Kidney epithelial cell (primary cell): ENCODE data around the gene DPP6. TPM values are rescaled to one million over a fixed set of nuclear protein-coding genes. Genes with fewer than 3 reads are reported as not detected.

Experiments used
- DNase-seq: peaks from one replicate; pipeline ENCODE4 v3.0.0-alpha.2; 2010; ENCODE audit warnings: low read depth
- H3K27me3 ChIP-seq: 2 replicates; pipeline ENCODE4 v1.6.0; 2011; ENCODE audit warnings: low read length; ENCODE audit not compliant: control insufficient read depth, insufficient read depth
- H3K36me3 ChIP-seq: 2 replicates; pipeline ENCODE4 v1.5.1; 2011; ENCODE audit warnings: low read length; ENCODE audit not compliant: control insufficient read depth, insufficient read depth
- H3K4me3 ChIP-seq: 2 replicates; pipeline ENCODE4 v1.5.1; 2011; ENCODE audit warnings: low read depth, mild to moderate bottlenecking, control low read depth, low read length
- total RNA-seq: library from RNA; depleted of rRNA; stranded (reverse); fragments of >200 nt; gene quantifications from 2 replicates; pipeline ENCODE4 v1.2.3, GENCODE V29; 2015
- TF ChIP-seq, protein P1 (sequence below): IDR thresholded peaks from 2 replicates; pipeline ENCODE4 v1.5.1; 2011; ENCODE audit warnings: mild to moderate bottlenecking, moderate library complexity, low read length, control low read depth, inconsistent platforms; ENCODE audit not compliant: insufficient read depth, poor library complexity, severe bottlenecking

The DPP6 gene
- total RNA-seq, 1 donor from 2014 or later, result 0.84 TPM

DNA sequence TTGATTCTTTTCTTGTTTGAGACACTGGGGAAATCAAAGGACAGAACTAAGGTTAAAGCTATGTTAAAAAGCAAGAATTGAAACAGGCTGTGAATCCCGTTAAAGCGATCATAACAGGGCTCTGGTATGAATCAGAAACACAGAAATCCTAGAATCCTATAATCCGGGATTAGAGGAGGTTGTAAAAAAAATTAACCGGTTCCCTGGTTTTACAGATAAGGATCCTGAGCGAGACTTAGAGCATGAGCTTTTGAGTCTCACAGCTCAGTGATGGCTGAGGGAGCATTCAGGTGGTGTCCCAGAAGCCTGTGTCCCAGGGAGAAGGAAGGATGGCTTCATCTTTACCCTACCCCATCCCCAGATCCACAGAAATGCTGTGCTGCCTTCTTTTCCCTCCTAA, 489.4 kb downstream of the DPP6 start:
- H3K4me3 ChIP-seq, result no peak overlapping the region
- DNase-seq, result no peak
- no peaks in the 10 kb centered on the region for H3K36me3 ChIP-seq
- TF ChIP-seq, protein P1, sequence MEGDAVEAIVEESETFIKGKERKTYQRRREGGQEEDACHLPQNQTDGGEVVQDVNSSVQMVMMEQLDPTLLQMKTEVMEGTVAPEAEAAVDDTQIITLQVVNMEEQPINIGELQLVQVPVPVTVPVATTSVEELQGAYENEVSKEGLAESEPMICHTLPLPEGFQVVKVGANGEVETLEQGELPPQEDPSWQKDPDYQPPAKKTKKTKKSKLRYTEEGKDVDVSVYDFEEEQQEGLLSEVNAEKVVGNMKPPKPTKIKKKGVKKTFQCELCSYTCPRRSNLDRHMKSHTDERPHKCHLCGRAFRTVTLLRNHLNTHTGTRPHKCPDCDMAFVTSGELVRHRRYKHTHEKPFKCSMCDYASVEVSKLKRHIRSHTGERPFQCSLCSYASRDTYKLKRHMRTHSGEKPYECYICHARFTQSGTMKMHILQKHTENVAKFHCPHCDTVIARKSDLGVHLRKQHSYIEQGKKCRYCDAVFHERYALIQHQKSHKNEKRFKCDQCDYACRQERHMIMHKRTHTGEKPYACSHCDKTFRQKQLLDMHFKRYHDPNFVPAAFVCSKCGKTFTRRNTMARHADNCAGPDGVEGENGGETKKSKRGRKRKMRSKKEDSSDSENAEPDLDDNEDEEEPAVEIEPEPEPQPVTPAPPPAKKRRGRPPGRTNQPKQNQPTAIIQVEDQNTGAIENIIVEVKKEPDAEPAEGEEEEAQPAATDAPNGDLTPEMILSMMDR, result no peak
- no peaks in the 10 kb centered on the region for H3K27me3 ChIP-seq

DNA sequence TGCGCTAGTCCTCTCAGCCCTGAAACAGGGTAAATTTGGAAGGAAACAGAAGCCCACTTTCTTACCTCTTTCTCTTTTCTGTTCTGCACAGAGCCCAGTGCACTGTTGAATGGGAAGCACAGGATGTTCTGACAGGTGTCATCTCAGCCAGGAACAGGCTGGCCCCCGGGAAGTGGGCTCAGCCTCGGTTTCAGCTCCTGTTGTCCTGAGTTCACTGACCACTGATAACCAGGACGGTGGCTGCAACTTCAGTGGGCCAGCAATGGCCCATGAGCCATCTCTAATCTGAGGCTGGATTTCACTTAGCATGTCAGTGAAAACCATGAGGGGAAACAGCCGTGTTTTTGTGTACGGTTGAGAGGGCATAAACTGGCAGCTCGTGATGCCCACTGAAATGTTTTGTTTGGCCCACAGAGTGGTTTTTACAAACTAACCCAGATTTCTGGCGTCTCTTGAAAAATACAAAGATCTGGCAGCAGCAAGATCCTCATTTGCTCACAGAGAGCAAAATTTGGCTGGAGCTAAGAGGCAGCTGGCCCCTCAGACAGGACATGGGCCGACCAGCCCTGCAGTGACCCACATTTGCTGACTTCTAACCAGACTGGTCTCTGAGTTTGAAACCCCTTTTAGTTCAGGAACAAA, 494.9 kb downstream of the DPP6 start:
- no peaks in the 10 kb centered on the region for H3K36me3 ChIP-seq
- no peak overlapping the region for H3K4me3 ChIP-seq
- TF ChIP-seq, protein P1, result no peak
- H3K27me3 ChIP-seq, result no peaks in the 10 kb centered on the region
- DNase-seq, result no peak

DNA sequence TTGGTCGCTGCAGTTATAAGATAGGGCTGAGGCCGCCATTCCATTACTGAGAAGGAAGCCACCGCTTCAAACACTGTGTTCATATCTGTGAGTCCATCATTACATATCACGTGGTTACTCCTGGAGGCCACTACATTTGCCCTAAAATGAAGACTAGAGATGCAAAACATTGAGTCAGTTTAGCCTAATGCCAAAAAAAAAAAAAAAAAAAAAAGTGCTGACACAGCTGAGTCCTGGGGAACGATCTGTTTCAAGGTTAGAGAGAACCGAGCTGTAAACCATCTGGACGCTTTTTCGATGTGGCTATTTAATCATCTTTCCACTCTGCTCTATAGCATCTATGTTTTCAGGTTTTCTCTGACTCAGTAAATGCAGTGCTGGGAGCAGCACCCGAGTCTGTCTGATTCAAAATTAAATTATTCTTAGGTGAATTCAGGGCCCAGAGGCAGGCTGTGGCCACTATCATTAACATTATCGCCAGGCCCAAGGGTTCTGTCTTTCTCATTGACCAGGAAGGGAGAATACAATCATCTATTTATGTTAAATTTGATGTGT, 501.6 kb downstream of the DPP6 start:
- Histone ChIP-seq H3K27me3 (no peaks in the 10 kb centered on the region), H3K36me3 (no peaks in the 10 kb centered on the region), H3K4me3 (no peak overlapping the region)

DNA sequence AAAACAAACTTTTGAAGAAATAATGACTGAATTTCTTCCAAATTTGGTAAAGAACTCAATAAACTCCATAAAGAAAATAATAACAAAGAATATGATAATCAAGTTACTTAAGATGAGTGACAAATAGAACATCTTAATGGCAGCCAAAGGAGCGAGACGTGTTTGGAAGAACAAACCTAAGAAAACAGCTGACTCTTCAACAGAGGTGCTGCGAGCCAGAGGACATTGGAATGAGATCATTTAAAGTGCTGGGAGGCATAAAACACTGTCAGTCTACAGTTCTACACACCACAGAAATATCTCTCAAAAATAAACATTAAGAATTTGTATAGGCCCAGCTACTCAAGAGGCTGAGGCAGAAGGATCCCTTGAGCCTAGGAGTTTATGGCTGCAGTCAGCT, 507.3 kb downstream of the DPP6 start:
- Histone ChIP-seq H3K27me3 (no peaks in the 10 kb centered on the region), H3K4me3 (no peak overlapping the region), H3K36me3 (no peaks in the 10 kb centered on the region)
- TF ChIP-seq, protein P1, result no peak
- DNase-seq, result no peak

More for the DNA sequence above, 501.6 kb downstream of the DPP6 start:
- TF ChIP-seq, protein P1, result no peak
- DNase-seq, result no peak

DNA sequence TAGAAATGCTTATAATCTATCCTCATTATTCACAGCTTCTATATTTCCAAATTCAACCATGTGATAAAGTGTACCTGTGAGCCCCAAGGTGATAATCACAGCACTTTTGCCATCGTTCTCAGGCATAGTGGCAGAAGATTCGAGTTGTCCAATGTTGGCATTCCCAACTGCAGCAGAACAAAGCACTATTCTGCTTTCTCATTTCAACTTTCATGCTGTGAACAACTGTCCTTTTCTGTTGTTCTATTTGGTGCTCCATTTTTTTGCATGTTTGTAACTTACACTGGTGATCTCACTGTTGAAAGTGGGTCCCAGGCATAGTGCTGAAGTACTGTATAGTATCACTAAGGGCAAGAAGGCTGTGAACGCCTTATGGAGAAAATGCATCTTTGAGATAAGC, 512.5 kb downstream of the DPP6 start:
- H3K27me3 ChIP-seq, result no peaks in the 10 kb centered on the region
- H3K36me3 ChIP-seq, result no peaks in the 10 kb centered on the region
- TF ChIP-seq, protein P1, result no peak
- H3K4me3 ChIP-seq, result no peak overlapping the region
- no peak for DNase-seq

DNA sequence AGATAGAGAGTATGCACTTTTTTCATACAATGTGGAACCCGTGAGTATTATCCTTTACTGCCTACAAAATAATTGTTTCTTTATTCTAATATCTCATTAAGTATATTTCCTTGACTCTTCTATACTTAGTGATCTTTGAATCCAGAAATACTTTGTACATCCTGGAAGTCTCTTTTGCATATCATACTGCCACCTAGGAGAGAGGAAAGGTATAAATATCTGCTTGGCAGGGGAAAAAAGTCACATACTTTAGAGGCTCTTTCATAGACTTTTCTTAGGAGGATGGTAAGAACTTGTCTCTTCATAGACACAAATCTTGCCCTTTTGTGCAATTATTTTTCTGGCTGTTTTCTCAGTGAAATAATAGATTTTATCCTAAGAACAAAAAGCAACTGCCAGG, 514.7 kb downstream of the DPP6 start:
- Histone ChIP-seq H3K27me3 (no peaks in the 10 kb centered on the region), H3K4me3 (no peak overlapping the region), H3K36me3 (no peaks in the 10 kb centered on the region)
- no peak for DNase-seq
- TF ChIP-seq, protein P1, result no peak
